Ramos (cell line): ENCODE measurements around the gene IRF2BP2.

Experiments
- in situ Hi-C: fragments of 300-500 bp; cut with MboI; formaldehyde crosslinking; loops from one replicate; pipeline ENCODE4 v1.14.3; 2022; ENCODE audit warnings: low sequenced_read_pairs; ENCODE audit not compliant: unreplicated experiment

The IRF2BP2 gene

DNA sequence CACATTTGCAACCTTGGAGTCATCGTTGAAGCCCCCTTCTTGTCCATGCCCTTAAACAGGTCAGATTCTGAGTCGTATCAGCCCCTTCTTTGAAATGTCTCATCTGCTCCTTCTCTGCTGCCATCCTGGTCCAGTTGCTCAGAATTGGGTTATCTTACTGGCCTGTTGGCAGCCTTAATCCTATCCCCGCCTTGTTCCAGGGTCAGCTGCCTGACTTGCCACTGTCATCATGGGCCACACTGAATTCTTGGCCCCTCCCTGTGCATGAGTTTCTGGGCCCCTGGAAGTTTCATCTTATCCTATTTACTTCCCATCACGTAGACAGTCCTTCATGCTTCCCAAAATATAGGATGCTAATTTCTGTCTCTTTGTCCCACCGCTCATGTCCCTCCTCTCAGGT is 23.7 kb downstream of the IRF2BP2 start:
- in situ Hi-C loops = no loop called here

GRCh38 chr1:234585330-234586055 is 24.5 kb downstream of the IRF2BP2 start:
- in situ Hi-C loops = no loop called here

- in situ Hi-C loops = no loop called here
Observed at GRCh38 chr1:234584926-234585325, 25.1 kb downstream of the IRF2BP2 start.

- in situ Hi-C loops = no loop called here
Observed at GRCh38 chr1:234584420-234584805, 25.6 kb downstream of the IRF2BP2 start.

DNA sequence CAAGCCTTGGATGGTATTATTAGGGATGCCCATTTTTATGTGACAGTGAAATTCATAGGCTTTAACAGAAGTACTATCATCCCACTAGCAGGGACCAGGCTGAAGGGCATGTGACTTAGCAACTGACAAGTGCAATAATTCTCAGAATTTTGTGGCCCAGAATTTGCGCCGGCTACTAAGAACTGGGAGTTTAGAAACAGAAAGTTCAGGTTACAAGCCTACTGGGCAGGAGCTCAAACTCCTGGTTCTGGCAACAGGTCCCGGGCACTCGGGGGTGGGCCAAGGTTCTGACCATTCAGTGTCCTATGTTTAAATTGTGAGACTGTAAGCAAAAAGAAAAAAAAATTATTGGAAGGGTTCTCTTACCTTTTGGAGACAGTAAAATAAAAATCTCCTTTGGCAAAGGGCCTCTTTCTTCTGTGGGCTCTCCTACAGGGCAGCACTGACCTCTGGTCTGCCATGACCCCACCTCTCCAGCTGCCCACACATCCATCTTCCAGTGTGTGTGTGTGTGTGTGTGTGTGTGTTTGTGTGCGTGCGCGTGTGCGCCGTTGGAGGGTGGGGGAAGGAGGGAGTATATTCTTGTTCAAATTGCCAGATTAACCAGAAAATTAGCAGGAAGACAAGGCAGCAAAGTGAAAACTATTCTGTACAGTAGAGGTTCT is 26.1 kb downstream of the IRF2BP2 start:
- in situ Hi-C loops = no loop called here

- in situ Hi-C loops = no loop called here
Observed at GRCh38 chr1:234582681-234583301, 27.2 kb downstream of the IRF2BP2 start.

DNA sequence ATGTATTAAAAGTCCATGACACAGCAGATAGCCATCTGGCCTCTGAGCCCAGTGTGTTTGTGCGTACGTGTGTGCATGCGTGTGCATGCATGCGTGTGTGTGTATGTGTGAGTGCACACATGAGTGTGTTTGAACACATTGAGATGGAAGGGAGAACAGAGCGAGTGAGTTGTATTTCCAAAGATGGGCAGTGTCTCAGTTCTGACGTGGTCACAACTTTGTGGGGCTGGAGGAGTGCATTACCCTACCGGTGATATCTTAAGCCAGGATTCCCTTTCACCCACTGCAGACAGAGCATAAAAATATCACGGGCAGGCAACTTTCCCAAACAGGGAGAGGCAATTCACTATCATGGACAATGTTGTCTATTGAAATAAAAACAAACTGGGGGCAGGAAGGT is 27.8 kb downstream of the IRF2BP2 start:
- in situ Hi-C loops = no loop called here

DNA sequence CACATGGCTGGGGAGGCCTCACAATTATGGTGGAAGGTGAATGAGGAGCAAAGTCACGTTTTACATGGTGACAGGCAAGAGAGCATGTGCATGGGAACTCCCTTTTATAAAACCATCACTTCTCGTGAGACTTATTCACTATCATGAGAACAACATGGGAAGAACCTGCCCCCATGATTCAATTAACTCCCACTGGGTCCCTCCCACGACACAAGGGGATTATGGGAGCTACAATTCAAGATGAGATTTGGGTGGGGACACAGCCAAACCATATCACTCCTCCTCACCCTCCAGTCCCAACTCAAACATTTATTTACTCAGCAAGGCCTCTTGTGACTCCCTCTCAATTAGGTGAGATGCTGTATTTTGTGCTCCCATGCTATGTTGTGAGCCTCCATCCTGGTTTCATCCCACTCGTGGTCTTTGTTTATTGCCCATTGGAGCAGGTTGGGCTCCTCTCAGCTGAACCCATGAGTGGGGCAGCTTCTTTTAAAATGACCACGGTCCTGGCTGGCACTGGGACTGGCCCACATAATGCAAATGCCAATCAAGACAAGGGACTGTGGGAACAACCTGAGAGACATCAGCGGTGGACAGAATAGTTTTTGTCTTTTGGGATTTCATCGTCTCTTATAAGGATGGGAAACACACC is 28.8 kb downstream of the IRF2BP2 start:
- in situ Hi-C loops = no loop called here

DNA sequence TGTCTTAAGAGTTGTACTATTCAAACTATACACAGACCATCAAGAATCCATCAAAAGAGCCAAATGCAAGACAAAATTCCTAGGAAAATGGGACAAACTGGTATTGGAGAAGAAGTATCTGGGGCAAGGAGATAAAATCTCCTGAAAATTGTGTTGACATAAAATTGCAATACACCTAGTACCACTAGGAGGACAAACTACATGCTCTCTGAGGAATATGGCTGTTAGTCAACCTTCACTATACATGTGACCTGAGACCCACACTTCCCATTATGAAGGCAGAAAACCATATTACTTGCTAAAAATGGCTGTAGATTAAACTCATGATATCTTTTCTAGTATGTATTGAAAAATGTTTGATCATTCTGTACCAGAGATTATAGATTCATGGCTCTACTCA is 30.0 kb downstream of the IRF2BP2 start:
- in situ Hi-C loops = no loop called here

DNA sequence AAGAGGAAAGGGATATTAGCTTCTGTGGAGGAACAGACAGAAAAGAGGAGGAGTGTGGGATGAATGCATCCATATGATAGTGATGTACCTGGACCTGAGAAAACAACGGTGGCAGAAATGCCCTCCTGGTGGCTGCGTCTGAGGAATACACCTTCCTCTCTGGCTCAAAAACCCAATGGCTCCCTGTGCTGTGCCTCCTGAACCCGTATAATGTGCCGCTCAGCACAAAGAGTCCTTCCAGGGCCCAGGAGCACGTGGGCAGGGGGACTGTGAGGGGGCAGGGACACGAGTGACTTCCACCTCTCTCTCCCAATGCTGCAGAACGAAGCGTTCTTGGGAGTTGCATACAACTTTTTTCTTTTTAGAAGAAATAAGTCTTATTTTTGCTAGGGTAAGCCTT is 31.2 kb downstream of the IRF2BP2 start:
- in situ Hi-C loops = no loop called here

DNA sequence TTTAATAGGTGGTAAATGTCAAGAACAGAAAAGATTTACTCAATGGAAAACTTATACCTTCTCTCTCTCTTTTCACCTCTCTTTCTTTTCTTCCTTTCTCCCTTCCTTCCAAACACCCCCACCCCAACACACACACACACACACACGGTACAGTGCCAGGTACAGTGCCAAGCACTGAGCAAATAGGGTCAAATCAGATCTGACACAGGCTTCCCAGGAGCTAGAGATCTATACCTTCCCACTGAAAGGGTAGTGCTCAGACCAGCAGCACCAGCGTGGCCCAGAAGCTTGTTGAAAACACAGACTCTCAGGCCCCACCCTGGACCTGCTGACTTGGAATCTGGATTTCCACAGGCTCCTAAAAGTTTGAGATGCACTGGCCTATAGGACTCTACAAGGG is 31.9 kb downstream of the IRF2BP2 start:
- in situ Hi-C loops = no loop called here

DNA sequence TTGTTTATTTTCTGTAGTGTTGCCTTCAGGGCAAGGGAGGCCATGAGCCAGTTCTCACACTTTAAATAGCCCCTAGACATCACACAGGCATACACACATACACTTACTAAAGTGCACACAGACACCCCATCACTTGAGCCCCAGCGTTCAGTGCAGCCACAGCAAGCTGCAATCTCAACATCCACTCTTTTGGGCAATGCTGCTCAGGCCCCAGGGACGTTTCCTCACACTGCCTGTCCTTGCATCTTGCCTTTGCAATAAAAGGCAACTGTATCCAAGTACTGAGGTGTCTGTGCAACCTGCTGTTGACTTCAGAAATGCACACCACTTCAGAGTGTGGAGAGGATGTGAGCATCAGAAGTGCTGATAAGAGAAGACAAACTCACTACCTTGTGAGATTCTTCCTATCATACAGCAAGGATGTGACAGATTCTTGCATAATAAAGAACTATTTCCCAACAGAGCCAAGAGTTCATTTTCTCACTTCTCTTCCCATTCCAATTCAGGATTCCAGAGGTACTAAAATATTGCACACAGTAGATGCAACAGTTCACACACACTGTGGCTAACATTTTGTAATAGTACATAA is 36.2 kb downstream of the IRF2BP2 start:
- in situ Hi-C loops = no loop called here

DNA sequence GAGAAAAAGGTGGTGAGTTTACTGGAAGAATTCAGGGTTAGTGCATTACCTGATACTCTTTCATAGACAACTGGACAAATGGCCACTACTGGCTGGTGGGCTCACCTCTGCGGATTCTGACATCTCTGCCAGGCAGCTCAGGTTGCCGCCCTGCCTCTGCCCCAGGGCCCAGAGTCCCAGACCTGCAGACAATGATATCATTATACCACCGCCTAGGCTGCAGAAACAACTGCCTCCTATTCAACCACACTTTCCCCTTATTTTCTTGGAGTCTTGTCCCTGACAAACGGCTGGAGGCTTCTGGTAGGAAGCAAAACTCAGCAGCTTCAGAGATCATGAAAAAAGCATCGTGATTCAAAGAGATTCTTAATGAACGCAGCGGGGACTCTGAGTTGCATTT is 37.0 kb downstream of the IRF2BP2 start:
- in situ Hi-C loops = no loop called here

- in situ Hi-C loops = no loop called here
Observed at GRCh38 chr1:234571702-234572101, 38.3 kb downstream of the IRF2BP2 start.

DNA sequence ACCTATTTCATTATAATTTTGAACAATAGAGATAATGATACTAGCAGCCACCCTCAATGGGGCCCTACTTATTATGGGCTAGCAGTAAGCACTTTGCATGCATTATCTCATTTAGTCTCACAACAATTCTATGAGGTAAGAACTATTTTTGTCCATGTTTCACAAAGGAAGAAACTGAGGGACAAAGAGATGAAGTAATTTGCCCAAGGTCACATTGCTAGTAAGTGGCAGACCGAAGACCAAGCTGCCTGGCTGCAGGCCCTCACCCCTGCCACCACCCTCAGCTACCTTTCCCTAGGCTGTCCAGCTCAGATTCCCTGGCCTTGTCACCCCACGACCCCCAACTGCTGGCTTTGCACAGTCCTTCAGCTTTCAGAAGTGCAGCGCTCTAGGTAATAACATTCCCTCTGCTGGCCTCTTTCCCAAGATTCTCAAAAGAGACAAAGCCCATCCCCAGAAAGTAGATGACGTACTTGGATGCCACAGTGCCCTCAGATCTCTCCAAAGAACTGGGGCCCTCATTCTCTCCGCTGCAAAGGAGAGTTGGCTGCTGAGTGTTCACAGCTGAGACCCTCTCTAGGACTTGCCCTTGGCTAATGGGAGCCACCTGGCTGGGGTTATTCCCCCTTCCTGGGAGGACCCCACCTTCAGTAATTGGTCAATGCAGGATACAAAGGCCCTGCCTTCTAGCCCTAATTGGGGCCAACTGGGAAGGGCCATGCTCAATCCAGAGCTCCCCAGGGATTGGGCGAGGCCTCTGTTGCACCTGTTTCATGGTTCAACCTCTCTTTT is 39.5 kb downstream of the IRF2BP2 start:
- in situ Hi-C loops = no loop called here

DNA sequence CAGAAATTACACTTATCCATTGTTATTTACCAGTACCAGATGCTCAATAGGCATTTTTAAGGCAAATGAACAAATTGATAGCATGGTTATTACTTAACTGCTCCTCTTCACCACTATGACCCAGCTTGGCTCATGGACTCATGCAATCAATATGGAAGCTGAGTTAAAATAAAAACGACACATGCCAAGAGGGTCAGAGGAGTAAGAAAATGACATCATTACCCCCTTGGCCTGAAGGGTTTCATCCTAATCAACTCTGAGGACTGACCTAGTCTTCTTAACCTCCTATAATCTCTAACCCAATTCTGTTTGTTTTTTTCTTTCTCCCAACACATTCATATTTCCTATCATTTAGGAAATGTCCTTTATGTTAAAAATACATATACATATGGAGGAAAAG is 41.6 kb downstream of the IRF2BP2 start:
- in situ Hi-C loops = no loop called here

- in situ Hi-C loops = no loop called here
Observed at GRCh38 chr1:234565132-234565531, 44.8 kb downstream of the IRF2BP2 start.

DNA sequence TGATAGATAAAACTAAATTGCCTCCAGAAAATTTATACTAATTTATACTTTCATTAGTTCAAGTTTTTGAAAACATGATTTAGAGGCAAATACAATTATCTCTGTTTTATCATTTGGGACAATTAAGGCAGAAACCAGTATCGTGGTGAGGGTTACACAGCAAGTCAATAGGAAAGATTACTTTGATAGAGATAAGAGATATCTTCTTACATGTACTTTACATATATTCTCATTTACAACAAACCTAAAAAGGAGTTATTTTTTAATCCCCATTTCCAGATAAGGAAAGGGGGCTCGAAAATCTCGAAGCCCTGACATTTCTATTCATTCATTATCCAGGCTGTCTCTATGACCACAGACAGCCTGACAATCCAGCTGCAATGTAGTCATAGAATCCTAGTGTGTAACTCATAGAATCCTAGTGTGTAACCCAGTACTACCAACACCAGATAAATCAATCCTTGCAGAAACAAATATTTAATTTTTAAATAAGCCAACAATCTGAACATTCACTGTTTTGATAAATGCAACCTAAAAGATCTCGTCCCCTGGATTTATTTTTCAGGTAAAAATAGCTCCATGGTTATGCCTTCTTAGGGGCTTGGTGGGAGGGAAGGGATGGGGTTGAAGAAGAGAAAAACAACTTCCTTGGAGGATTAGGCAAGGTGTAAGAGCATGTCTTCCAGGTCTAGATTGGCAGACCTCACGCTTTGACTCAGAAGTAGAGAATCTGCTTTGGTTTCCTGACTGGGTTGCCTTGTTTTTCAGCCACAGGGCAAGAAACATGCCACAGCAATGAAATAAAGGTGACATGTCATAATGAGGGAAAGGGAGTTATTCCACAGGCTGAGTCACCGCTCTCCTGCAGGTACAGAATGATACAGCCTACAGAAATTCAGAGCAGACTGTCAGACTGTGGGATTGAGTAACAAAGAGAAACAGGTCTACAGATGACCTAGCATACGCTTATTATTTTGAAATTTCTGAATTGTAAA is 45.6 kb downstream of the IRF2BP2 start:
- in situ Hi-C loops = no loop called here

- in situ Hi-C loops = no loop called here
Observed at GRCh38 chr1:234562334-234562733, 47.6 kb downstream of the IRF2BP2 start.
